ENCODE data around the gene GALR3. TPM values are rescaled to one million over a fixed set of nuclear protein-coding genes. Genes with fewer than 3 reads are reported as not detected.

GALR3 gene
- total RNA-seq, 4 donors from 2014 or later = not detected

DNA sequence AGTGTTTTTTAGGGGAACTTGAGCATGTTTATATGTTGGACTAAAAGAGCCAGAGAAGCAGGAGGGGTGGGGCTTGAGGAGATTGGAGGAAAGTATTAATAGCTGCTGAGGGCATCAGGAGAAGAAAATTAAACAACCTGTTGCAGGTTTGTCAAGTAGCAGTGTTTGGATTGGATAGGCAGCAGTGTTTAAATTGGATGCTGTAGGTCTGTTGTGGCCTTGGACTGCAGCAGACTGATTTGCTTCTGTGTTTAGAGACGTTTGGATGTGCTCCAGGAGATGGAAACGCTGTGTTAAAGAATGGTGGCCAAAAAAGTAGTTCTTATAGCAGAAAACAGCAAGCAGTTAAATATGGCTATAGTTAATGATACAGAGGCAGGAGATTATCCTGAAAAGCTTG is 31.8 kb downstream of the GALR3 start:
- in situ Hi-C loops (cut with MboI; ENCODE audit: low pct_ligation_motif_present in 1 of 4, low pct_unique_long_range_greater_than_20kb in 1 of 4, low sequenced_read_pairs in 3 of 4) (no loop called here), intact Hi-C loops (cut with DNase I; ENCODE audit: low total_unique reads) (no loop called here)
- no peak for DNase-seq
- H3K27ac ChIP-seq = peak overlapping the region in 1 of 4 donors; percentile 18
- no peak overlapping the region for H3K4me3 ChIP-seq
- WGBS, 2 donors (ENCODE audit: low coverage in 1 of 2) = 51 to 67% methylated on average over 2 of the region's 2 CpGs
- H3K27me3 ChIP-seq = no peaks in the 10 kb centered on the region
- H3K4me1 ChIP-seq = peaks cover 6 to 19% (median 7%) of the 10 kb centered on the region in 4 donors
- no peaks in the 10 kb centered on the region for H3K9me3 ChIP-seq
- peaks cover 0 to 59% (median 26%) of the 10 kb centered on the region in 4 donors for H3K36me3 ChIP-seq
- TF ChIP-seq POLR2A (IDR thresholded peaks at IDR 0.05) = no peak
- TF ChIP-seq, protein P1, sequence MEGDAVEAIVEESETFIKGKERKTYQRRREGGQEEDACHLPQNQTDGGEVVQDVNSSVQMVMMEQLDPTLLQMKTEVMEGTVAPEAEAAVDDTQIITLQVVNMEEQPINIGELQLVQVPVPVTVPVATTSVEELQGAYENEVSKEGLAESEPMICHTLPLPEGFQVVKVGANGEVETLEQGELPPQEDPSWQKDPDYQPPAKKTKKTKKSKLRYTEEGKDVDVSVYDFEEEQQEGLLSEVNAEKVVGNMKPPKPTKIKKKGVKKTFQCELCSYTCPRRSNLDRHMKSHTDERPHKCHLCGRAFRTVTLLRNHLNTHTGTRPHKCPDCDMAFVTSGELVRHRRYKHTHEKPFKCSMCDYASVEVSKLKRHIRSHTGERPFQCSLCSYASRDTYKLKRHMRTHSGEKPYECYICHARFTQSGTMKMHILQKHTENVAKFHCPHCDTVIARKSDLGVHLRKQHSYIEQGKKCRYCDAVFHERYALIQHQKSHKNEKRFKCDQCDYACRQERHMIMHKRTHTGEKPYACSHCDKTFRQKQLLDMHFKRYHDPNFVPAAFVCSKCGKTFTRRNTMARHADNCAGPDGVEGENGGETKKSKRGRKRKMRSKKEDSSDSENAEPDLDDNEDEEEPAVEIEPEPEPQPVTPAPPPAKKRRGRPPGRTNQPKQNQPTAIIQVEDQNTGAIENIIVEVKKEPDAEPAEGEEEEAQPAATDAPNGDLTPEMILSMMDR (IDR thresholded peaks at IDR 0.05) = no peak
- no peak for TF ChIP-seq EP300 (IDR thresholded peaks at IDR 0.05; ENCODE audit: low read depth)
- TF ChIP-seq POLR2AphosphoS5 (IDR thresholded peaks at IDR 0.05) = no peak

- Histone ChIP-seq H3K27ac (peak overlapping the region in 1 of 4 donors; percentile 18), H3K4me1 (peaks cover under 1 to 14% (median 3%) of the 10 kb centered on the region in 4 donors), H3K36me3 (peaks cover 0 to 64% (median 29%) of the 10 kb centered on the region in 4 donors), H3K9me3 (no peaks in the 10 kb centered on the region), H3K27me3 (no peaks in the 10 kb centered on the region), H3K4me3 (no peak overlapping the region)
- no peak for DNase-seq
- TF ChIP-seq POLR2A (IDR thresholded peaks at IDR 0.05) (no peak), POLR2AphosphoS5 (IDR thresholded peaks at IDR 0.05) (no peak), EP300 (IDR thresholded peaks at IDR 0.05; ENCODE audit: low read depth) (no peak)
- TF ChIP-seq, protein P1 (IDR thresholded peaks at IDR 0.05) = no peak
- intact Hi-C loops (cut with DNase I; ENCODE audit: low total_unique reads) (no loop called here), in situ Hi-C loops (cut with MboI; ENCODE audit: low pct_ligation_motif_present in 1 of 4, low pct_unique_long_range_greater_than_20kb in 1 of 4, low sequenced_read_pairs in 3 of 4) (no loop called here)
- WGBS, 2 donors (ENCODE audit: low coverage in 1 of 2) = 83 to 90% methylated on average over 2 of the region's 2 CpGs
These were observed 32.3 kb downstream of the GALR3 start for GRCh38 chr22:37855462-37855861.

- in situ Hi-C loops (cut with MboI; ENCODE audit: low pct_ligation_motif_present in 1 of 4, low pct_unique_long_range_greater_than_20kb in 1 of 4, low sequenced_read_pairs in 3 of 4) = loop anchor here in 3 of 4 donors (5.0 to 10.0 kb wide), 3 partner anchors 44 to 49 kb away; no protein-coding TSS in a partner anchor
- 76% methylated on average over 7 of the region's 7 CpGs; no CpG with 5 or more reads in 1 of the 2 donors for WGBS, 2 donors (ENCODE audit: low coverage in 1 of 2)
- Histone ChIP-seq H3K4me1 (peaks cover 0 to 11% (median 4%) of the 10 kb centered on the region in 4 donors), H3K27ac (no peak overlapping the region), H3K27me3 (no peaks in the 10 kb centered on the region), H3K9me3 (no peaks in the 10 kb centered on the region), H3K36me3 (peaks cover 0 to 75% (median 35%) of the 10 kb centered on the region in 4 donors), H3K4me3 (no peak overlapping the region)
- intact Hi-C loops (cut with DNase I; ENCODE audit: low total_unique reads) = no loop called here
- TF ChIP-seq POLR2A (IDR thresholded peaks at IDR 0.05) = no peak
- TF ChIP-seq EP300 (IDR thresholded peaks at IDR 0.05; ENCODE audit: low read depth) = no peak
- TF ChIP-seq POLR2AphosphoS5 (IDR thresholded peaks at IDR 0.05) = no peak
- TF ChIP-seq, protein P1 (IDR thresholded peaks at IDR 0.05) = no peak
- DNase-seq = no peak
These were observed 37.7 kb downstream of the GALR3 start for GRCh38 chr22:37860796-37861421.

DNA sequence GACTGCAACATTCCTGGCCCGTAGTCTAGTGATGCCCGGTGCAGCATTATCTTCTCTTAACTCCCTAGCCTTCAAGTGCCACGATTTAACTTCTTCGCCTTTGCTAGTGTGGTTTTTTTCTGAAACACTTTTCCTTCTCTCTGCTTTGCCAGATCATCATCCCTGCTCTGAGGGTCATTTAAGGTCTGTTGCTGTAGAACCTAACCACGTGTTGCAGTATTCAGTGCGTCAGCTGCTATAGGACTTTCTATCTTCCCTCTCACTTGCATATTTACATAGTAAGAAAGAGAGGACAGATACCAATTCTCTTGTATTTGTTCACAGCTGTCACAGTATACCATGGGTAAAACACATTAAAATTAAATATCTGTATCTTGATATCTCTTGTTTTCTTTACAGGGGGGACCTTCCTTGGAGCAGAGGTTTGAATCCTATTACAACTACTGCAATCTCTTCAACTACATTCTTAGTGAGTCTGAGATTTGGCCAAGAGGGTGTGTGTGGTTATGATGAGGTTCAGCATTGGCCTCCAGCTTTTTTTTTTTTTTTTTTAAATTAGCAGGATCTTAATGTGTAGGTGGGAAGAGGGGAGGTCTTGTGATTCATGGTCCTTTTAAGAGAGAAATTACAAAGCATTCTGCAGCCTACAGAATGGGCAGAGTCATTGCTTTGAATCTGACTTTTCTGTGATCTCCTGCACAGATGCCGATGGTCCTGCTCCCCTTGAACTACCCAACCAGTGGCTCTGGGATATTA is 39.6 kb downstream of the GALR3 start:
- Histone ChIP-seq H3K4me1 (peaks cover 0 to 11% (median 4%) of the 10 kb centered on the region in 4 donors), H3K4me3 (no peak overlapping the region), H3K9me3 (no peaks in the 10 kb centered on the region), H3K27ac (peak overlapping the region in 2 of 4 donors; percentile 41 to 55), H3K27me3 (no peaks in the 10 kb centered on the region), H3K36me3 (peaks cover 0 to 79% (median 35%) of the 10 kb centered on the region in 4 donors)
- DNase-seq = no peak
- intact Hi-C loops (cut with DNase I; ENCODE audit: low total_unique reads) (loop anchor here (2.0 kb wide), 1 partner anchor 44 kb away; no protein-coding TSS in a partner anchor), in situ Hi-C loops (cut with MboI; ENCODE audit: low pct_ligation_motif_present in 1 of 4, low pct_unique_long_range_greater_than_20kb in 1 of 4, low sequenced_read_pairs in 3 of 4) (loop anchor here in 3 of 4 donors (5.0 to 10.0 kb wide), 3 partner anchors 45 to 50 kb away; no protein-coding TSS in a partner anchor)
- TF ChIP-seq, protein P1 (IDR thresholded peaks at IDR 0.05) = no peak
- TF ChIP-seq EP300 (IDR thresholded peaks at IDR 0.05; ENCODE audit: low read depth) (no peak), POLR2A (IDR thresholded peaks at IDR 0.05) (no peak), POLR2AphosphoS5 (IDR thresholded peaks at IDR 0.05) (no peak)
- WGBS, 2 donors (ENCODE audit: low coverage in 1 of 2) = 79 to 92% methylated on average over 6 to 7 of the region's 7 CpGs

All from transverse colon (tissue), 4 donors.